Measurements from ENCODE around the gene ZEB2.

ZEB2 gene

DNA sequence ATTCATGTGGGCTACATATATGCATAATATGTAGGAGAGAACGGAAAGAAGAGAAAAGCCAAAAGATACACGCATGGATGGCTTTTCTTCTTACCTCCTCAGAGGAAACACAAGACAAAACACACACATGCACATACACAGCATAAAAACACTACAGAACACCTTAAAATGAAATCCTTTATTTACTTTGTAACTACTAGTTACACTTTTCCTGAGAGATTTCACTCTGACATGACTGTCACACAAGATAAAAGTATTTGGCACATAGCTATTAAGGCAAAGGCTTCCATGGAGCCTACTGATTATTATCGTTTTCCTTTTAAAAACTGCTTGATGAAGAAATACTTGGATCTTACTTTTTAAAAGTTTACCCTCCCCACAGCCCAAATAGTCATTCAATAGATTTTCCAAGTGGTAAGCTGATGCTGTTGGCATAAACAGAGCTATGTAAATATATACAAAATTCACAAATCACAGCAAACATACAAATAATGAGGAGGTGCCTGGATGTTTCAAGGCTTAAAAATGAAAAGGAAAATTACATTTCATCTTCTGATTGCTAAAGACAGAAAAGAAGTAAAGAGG lies 8.6 kb downstream of the ZEB2 start:
- ChIA-PET POLR2A (no interaction called here), CTCF (interaction anchor here (1.0 to 1.6 kb wide), 5 partner anchors 8 to 67 kb away, joined by 3 to 12 read pairs (median 3); partner anchors contain the start of gene ZEB2)
- Histone ChIP-seq H3K27me3 (replicated peaks in 2 of 5; ENCODE audit: control insufficient read depth in 4 of 5, insufficient read depth in 5 of 5, low read length in 4 of 5) (no peaks in the 10 kb centered on the region), H3K9me3 (ENCODE audit: control extremely low read depth in 1 of 5, control insufficient read depth in 4 of 5, insufficient read depth in 2 of 5, low read depth in 1 of 5, low read length in 4 of 5) (no peaks in the 10 kb centered on the region), H3K36me3 (ENCODE audit: control insufficient read depth in 4 of 4, insufficient read depth in 4 of 4, low read length in 3 of 4) (peaks cover 12 to 63% (median 33%) of the 10 kb centered on the region in 4 experiments), H3K4me1 (ENCODE audit: control extremely low read depth in 1 of 4, control insufficient read depth in 4 of 4, insufficient read depth in 4 of 4, low read length in 3 of 4) (peaks cover 46 to 92% (median 79%) of the 10 kb centered on the region in 4 experiments), H3K4me3 (ENCODE audit: control insufficient read depth in 1 of 7, extremely low read depth in 1 of 7, insufficient read depth in 4 of 7, low read depth in 2 of 7, low read length in 6 of 7) (peak overlapping the region in 2 of 7 experiments; percentile 4 to 47), H3K27ac (ENCODE audit: insufficient read depth in 1 of 2, low read depth in 1 of 2, low read length in 2 of 2, poor library complexity in 1 of 2, severe bottlenecking in 2 of 2) (peak overlapping the region; percentile 47 to 96)
- DNase-seq, result no peak
- no CpG with 5 or more reads among the region's 3 CpGs for WGBS (ENCODE audit: insufficient coverage)

DNA sequence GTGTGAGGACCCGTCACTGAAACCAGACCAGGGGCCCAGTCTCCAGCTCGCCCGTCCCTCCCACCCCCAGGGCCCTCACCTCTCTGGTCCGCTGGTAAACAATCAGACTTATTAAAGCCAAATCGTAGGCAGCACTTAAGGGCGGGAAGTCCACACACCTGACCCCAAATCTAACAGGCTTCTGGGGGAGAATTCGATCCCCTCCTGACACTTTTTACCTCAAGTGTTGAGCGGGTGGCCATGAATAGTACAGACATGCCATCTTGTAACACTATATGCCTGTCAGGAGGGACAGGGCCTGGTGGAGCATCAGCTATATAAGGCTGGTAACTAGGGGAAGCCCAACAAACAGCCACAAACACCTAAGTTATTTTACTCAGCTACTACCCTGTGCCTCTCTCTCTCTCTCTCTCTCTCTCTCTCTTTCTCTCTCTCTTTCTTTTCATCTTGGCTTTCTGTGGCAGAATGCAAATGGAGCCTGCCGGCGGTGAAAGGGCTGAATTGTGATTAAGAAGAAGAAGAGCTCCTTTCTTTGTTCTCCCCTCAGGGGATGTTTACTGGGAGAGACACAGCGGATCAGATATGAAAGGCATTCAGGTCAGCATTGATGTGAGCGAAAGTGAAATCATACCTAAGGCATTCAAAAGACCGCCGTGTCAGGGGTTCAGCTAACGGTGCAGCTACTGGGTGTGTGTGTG lies 9.5 kb downstream of the ZEB2 start:
- peaks cover 54 to 98% (median 85%) of the 10 kb centered on the region in 4 experiments for H3K4me1 ChIP-seq (ENCODE audit: control extremely low read depth in 1 of 4, control insufficient read depth in 4 of 4, insufficient read depth in 4 of 4, low read length in 3 of 4)
- peak in 2 of 3 donors; percentile 75 to 79 for DNase-seq
- no peaks in the 10 kb centered on the region for H3K27me3 ChIP-seq (replicated peaks in 2 of 5; ENCODE audit: control insufficient read depth in 4 of 5, insufficient read depth in 5 of 5, low read length in 4 of 5)
- no peaks in the 10 kb centered on the region for H3K9me3 ChIP-seq (ENCODE audit: control extremely low read depth in 1 of 5, control insufficient read depth in 4 of 5, insufficient read depth in 2 of 5, low read depth in 1 of 5, low read length in 4 of 5)
- peak overlapping the region; percentile 47 to 76 for H3K27ac ChIP-seq (ENCODE audit: insufficient read depth in 1 of 2, low read depth in 1 of 2, low read length in 2 of 2, poor library complexity in 1 of 2, severe bottlenecking in 2 of 2)
- peaks cover 12 to 66% (median 31%) of the 10 kb centered on the region in 4 experiments for H3K36me3 ChIP-seq (ENCODE audit: control insufficient read depth in 4 of 4, insufficient read depth in 4 of 4, low read length in 3 of 4)
- 87% methylated on average over 11 of the region's 15 CpGs for WGBS (ENCODE audit: insufficient coverage)
- POLR2A ChIA-PET, result interaction anchor here (0.6 kb wide), 1 partner anchor 8 kb away, joined by 3 read pairs; no protein-coding TSS in a partner anchor
- peak overlapping the region in 2 of 7 experiments; percentile 3 to 20 for H3K4me3 ChIP-seq (ENCODE audit: control insufficient read depth in 1 of 7, extremely low read depth in 1 of 7, insufficient read depth in 4 of 7, low read depth in 2 of 7, low read length in 6 of 7)
- CTCF ChIA-PET, result interaction anchor here (1.0 to 1.6 kb wide), 5 partner anchors 9 to 66 kb away, joined by 3 to 12 read pairs (median 3); partner anchors contain the start of gene ZEB2

DNA sequence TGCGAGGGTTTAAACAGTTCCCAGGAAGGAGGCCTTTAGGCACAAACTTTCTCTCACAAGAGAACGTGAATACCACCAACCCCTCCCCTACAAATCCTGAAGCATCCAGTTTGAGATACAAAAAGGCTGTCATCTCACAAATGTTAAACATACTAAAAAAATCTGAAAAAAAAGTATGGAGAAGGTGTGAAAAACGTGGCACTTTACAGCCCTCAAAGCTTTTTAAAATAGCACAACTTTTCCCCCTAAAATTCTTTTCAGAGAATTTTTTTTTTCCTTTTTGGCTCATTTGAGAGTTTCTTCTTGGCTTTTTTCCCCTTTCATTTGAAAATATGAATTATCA lies 10.1 kb downstream of the ZEB2 start:
- H3K9me3 ChIP-seq (ENCODE audit: control extremely low read depth in 1 of 5, control insufficient read depth in 4 of 5, insufficient read depth in 2 of 5, low read depth in 1 of 5, low read length in 4 of 5), result no peaks in the 10 kb centered on the region
- H3K4me3 ChIP-seq (ENCODE audit: control insufficient read depth in 1 of 7, extremely low read depth in 1 of 7, insufficient read depth in 4 of 7, low read depth in 2 of 7, low read length in 6 of 7), result no peak overlapping the region
- no peak for DNase-seq
- H3K36me3 ChIP-seq (ENCODE audit: control insufficient read depth in 4 of 4, insufficient read depth in 4 of 4, low read length in 3 of 4), result peaks cover 12 to 68% (median 28%) of the 10 kb centered on the region in 4 experiments
- ChIA-PET POLR2A (interaction anchor here (0.6 kb wide), 1 partner anchor 7 kb away, joined by 3 read pairs; no protein-coding TSS in a partner anchor), CTCF (interaction anchor here (1.4 to 1.6 kb wide), 2 partner anchors 10 to 12 kb away, joined by 5 to 12 read pairs; partner anchors contain the start of gene ZEB2)
- WGBS (ENCODE audit: insufficient coverage), result 76% methylated on average over 2 of the region's 3 CpGs
- H3K27ac ChIP-seq (ENCODE audit: insufficient read depth in 1 of 2, low read depth in 1 of 2, low read length in 2 of 2, poor library complexity in 1 of 2, severe bottlenecking in 2 of 2), result peak overlapping the region; percentile 73 to 76
- H3K4me1 ChIP-seq (ENCODE audit: control extremely low read depth in 1 of 4, control insufficient read depth in 4 of 4, insufficient read depth in 4 of 4, low read length in 3 of 4), result peaks cover 54 to 98% (median 86%) of the 10 kb centered on the region in 4 experiments
- H3K27me3 ChIP-seq (replicated peaks in 2 of 5; ENCODE audit: control insufficient read depth in 4 of 5, insufficient read depth in 5 of 5, low read length in 4 of 5), result no peaks in the 10 kb centered on the region

DNA sequence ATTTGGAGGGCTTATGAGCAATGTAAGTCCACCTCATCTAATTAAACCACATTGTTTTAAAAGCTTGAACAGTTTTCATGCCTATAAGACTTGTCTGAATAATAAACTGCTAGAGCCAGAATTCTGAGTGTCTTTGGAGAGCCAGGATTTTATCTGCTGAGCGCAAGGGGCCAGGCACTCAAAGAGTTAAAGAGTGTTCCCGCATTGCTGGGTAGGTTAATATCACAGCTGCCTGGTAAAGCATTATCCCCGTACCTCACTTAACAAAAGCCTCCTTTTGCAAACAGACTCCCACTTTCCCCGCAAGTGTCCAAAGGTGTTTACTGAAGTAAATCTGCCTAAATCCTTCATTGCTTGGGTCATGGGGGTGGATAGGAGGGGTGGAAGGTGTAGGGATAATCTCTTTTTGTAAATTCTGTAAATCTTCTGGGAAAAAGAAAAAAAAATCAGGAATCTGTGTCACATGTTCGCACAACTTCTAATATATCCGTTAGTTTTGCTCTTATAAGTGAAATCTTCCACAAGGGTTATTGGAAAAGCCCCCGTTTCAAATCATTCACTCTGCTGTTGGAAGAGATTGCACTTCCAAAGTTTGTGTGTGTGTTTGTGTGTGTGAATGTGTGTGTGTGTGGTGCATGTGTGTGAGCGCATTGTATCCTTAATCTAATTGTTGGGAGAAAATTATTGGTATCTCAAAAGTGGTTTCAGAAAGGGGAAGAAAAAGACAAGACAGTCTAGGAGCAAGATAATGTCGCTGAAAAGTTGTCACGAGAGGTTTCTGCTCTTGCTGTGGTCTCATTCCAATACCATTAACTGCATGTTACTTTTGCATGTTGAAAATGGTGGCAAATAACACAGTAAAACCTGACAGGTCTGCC lies 10.7 kb downstream of the ZEB2 start:
- WGBS (ENCODE audit: insufficient coverage), result 64% methylated on average over 5 of the region's 10 CpGs
- DNase-seq, result peak in 1 of 3 donors; percentile 56
- POLR2A ChIA-PET, result no interaction called here
- H3K36me3 ChIP-seq (ENCODE audit: control insufficient read depth in 4 of 4, insufficient read depth in 4 of 4, low read length in 3 of 4), result peaks cover 7 to 69% (median 28%) of the 10 kb centered on the region in 4 experiments
- CTCF ChIA-PET, result interaction anchor here (1.2 to 2.2 kb wide), 5 partner anchors 10 to 59 kb away, joined by 3 to 12 read pairs (median 5); partner anchors contain the start of gene ZEB2
- H3K4me3 ChIP-seq (ENCODE audit: control insufficient read depth in 1 of 7, extremely low read depth in 1 of 7, insufficient read depth in 4 of 7, low read depth in 2 of 7, low read length in 6 of 7), result peak overlapping the region in 2 of 7 experiments; percentile 29 to 38
- H3K27ac ChIP-seq (ENCODE audit: insufficient read depth in 1 of 2, low read depth in 1 of 2, low read length in 2 of 2, poor library complexity in 1 of 2, severe bottlenecking in 2 of 2), result peak overlapping the region; percentile 73 to 76
- H3K9me3 ChIP-seq (ENCODE audit: control extremely low read depth in 1 of 5, control insufficient read depth in 4 of 5, insufficient read depth in 2 of 5, low read depth in 1 of 5, low read length in 4 of 5), result no peaks in the 10 kb centered on the region
- no peaks in the 10 kb centered on the region for H3K27me3 ChIP-seq (replicated peaks in 2 of 5; ENCODE audit: control insufficient read depth in 4 of 5, insufficient read depth in 5 of 5, low read length in 4 of 5)
- peaks cover 48 to 96% (median 84%) of the 10 kb centered on the region in 4 experiments for H3K4me1 ChIP-seq (ENCODE audit: control extremely low read depth in 1 of 4, control insufficient read depth in 4 of 4, insufficient read depth in 4 of 4, low read length in 3 of 4)

DNA sequence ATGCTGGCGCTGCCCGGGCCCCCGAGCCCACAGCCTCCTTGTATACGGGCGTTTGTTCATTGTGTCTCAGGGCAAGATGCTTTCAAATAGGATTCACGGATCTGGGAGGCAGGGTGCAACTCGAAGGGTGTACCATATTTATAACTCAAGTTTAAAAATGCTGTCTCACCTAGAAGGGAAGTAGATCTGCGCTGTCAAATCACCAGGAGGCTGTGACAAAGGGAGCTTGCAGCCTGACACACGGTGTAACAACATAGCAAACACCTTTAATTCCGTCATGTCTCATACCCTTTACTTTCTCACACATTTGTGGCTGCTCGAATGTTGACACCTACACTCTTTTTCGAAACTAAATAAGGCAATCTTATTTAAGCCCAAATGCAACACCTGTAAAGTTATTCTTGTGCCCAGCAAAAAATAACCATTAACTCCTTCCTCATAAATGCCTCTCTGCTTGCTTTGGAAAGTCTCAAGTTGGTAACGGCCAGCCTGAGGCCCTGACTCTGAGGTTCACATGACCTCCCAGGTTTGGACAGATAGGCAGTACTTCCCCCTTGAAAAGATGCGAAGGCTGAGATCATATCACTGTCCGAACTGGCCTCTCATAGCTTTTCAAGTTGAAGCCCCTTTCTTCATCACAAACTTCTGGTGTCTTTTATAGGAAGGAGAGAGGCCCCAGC lies 11.6 kb downstream of the ZEB2 start:
- H3K4me3 ChIP-seq (ENCODE audit: control insufficient read depth in 1 of 7, extremely low read depth in 1 of 7, insufficient read depth in 4 of 7, low read depth in 2 of 7, low read length in 6 of 7), result peak overlapping the region in 5 of 7 experiments; percentile 6 to 43 (median 28)
- H3K9me3 ChIP-seq (ENCODE audit: control extremely low read depth in 1 of 5, control insufficient read depth in 4 of 5, insufficient read depth in 2 of 5, low read depth in 1 of 5, low read length in 4 of 5), result no peaks in the 10 kb centered on the region
- CTCF ChIA-PET, result interaction anchor here (1.2 to 2.2 kb wide), 4 partner anchors 10 to 58 kb away, joined by 3 to 8 read pairs (median 4); partner anchors contain the start of gene ZEB2
- DNase-seq, result peak in 2 of 3 donors; percentile 79 to 88
- peaks cover 4 to 68% (median 25%) of the 10 kb centered on the region in 4 experiments for H3K36me3 ChIP-seq (ENCODE audit: control insufficient read depth in 4 of 4, insufficient read depth in 4 of 4, low read length in 3 of 4)
- peak overlapping the region; percentile 73 to 76 for H3K27ac ChIP-seq (ENCODE audit: insufficient read depth in 1 of 2, low read depth in 1 of 2, low read length in 2 of 2, poor library complexity in 1 of 2, severe bottlenecking in 2 of 2)
- no peaks in the 10 kb centered on the region for H3K27me3 ChIP-seq (replicated peaks in 2 of 5; ENCODE audit: control insufficient read depth in 4 of 5, insufficient read depth in 5 of 5, low read length in 4 of 5)
- WGBS (ENCODE audit: insufficient coverage), result 10% methylated on average over 6 of the region's 15 CpGs
- H3K4me1 ChIP-seq (ENCODE audit: control extremely low read depth in 1 of 4, control insufficient read depth in 4 of 4, insufficient read depth in 4 of 4, low read length in 3 of 4), result peaks cover 47 to 90% (median 78%) of the 10 kb centered on the region in 4 experiments
- POLR2A ChIA-PET, result interaction anchor here (0.5 kb wide), 2 partner anchors 99 to 224 kb away, joined by 3 read pairs; no protein-coding TSS in a partner anchor
